Endothelial cell (in vitro differentiated cells): ENCODE measurements around the gene ANKH. TPM values are rescaled to one million over a fixed set of nuclear protein-coding genes. Genes with fewer than 3 reads are reported as not detected.

Experiments
- DNase-seq: peaks from one replicate; pipeline ENCODE4 v3.0.0; 2021; ENCODE audit warnings: low spot score
- H3K27ac Mint-ChIP-seq: one replicate; pipeline ENCODE4 v1.8.0; 2021; ENCODE audit warnings: mixed read lengths, inconsistent platforms; ENCODE audit not compliant: unreplicated experiment
- H3K27me3 Mint-ChIP-seq: one replicate; pipeline ENCODE4 v1.8.0; 2021; ENCODE audit warnings: mild to moderate bottlenecking, moderate library complexity, mixed read lengths, inconsistent platforms; ENCODE audit not compliant: unreplicated experiment
- H3K36me3 Mint-ChIP-seq: one replicate; pipeline ENCODE4 v1.8.0; 2021; ENCODE audit warnings: mild to moderate bottlenecking, low read depth, mixed read lengths, inconsistent platforms; ENCODE audit not compliant: unreplicated experiment
- H3K4me1 Mint-ChIP-seq: one replicate; pipeline ENCODE4 v1.8.0; 2021; ENCODE audit warnings: mild to moderate bottlenecking, mixed read lengths, inconsistent platforms; ENCODE audit not compliant: unreplicated experiment
- H3K4me3 Mint-ChIP-seq: one replicate; pipeline ENCODE4 v1.8.0; 2021; ENCODE audit warnings: mild to moderate bottlenecking, mixed read lengths, inconsistent platforms; ENCODE audit not compliant: unreplicated experiment
- H3K9me3 Mint-ChIP-seq: one replicate; pipeline ENCODE4 v1.8.0; 2021; ENCODE audit warnings: mixed read lengths, inconsistent platforms; ENCODE audit not compliant: unreplicated experiment
- total RNA-seq: library from RNA; stranded (reverse); fragmentation: NEBNext Ultra II Directional; extraction: Animal tissue kit (Norgen Biotek cat#: 25700); gene quantifications from one replicate; pipeline ENCODE4 v1.2.1, GENCODE V29; 2021; ENCODE audit not compliant: unreplicated experiment
- TF ChIP-seq, protein P1 (sequence below): fragments of 200-600 bp; sonication (generic); IDR thresholded peaks from one replicate; pipeline ENCODE4 v1.5.0; 2021; ENCODE audit warnings: antibody characterized with exemption; ENCODE audit not compliant: unreplicated experiment

ANKH gene
- total RNA-seq, 1 donor from 2014 or later: 61.8 TPM

DNA sequence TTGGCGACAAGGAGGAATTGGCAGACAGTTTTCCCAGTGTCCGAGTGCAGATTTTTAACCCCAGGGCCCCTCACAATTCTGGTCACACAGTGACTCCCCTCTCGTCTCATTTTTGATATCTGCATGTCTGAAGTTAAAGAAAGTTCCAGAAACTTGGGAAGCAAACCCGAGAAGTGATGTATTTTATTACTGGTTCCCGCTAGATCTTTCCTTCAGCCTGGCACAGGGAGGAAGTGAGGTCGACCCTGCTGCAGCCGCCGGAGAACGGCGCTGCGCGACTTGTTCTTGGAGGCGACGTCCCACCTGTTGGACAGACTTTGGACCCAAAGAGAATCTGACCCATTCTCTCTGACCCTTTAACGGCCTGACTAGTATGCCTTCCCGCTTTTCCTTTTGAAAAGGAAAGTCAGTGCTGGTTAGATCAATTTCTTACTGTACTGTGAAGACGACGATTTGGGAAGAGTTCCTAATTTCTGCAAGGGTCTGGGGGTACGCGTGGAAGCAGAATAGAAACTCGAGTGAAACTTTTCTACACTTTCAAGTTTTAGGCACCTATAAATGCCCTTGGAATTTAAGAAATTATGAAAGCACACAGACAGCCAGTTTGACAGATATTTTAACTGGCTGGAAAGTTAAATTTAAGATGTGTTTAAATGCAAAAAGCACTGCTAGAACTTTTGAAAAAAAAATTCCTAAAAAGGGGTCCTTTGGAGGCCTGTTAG lies 206.3 kb downstream of the ANKH start:
- TF ChIP-seq, protein P1, sequence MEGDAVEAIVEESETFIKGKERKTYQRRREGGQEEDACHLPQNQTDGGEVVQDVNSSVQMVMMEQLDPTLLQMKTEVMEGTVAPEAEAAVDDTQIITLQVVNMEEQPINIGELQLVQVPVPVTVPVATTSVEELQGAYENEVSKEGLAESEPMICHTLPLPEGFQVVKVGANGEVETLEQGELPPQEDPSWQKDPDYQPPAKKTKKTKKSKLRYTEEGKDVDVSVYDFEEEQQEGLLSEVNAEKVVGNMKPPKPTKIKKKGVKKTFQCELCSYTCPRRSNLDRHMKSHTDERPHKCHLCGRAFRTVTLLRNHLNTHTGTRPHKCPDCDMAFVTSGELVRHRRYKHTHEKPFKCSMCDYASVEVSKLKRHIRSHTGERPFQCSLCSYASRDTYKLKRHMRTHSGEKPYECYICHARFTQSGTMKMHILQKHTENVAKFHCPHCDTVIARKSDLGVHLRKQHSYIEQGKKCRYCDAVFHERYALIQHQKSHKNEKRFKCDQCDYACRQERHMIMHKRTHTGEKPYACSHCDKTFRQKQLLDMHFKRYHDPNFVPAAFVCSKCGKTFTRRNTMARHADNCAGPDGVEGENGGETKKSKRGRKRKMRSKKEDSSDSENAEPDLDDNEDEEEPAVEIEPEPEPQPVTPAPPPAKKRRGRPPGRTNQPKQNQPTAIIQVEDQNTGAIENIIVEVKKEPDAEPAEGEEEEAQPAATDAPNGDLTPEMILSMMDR: no peak
- peak; percentile 24 for DNase-seq
- Mint-ChIP-seq H3K27me3 (peaks cover 5% of the 10 kb centered on the region), H3K4me3 (peak overlapping the region; percentile 97), H3K9me3 (no peaks in the 10 kb centered on the region), H3K36me3 (peaks cover 7% of the 10 kb centered on the region), H3K27ac (peak overlapping the region; percentile 84), H3K4me1 (peaks cover 33% of the 10 kb centered on the region)

DNA sequence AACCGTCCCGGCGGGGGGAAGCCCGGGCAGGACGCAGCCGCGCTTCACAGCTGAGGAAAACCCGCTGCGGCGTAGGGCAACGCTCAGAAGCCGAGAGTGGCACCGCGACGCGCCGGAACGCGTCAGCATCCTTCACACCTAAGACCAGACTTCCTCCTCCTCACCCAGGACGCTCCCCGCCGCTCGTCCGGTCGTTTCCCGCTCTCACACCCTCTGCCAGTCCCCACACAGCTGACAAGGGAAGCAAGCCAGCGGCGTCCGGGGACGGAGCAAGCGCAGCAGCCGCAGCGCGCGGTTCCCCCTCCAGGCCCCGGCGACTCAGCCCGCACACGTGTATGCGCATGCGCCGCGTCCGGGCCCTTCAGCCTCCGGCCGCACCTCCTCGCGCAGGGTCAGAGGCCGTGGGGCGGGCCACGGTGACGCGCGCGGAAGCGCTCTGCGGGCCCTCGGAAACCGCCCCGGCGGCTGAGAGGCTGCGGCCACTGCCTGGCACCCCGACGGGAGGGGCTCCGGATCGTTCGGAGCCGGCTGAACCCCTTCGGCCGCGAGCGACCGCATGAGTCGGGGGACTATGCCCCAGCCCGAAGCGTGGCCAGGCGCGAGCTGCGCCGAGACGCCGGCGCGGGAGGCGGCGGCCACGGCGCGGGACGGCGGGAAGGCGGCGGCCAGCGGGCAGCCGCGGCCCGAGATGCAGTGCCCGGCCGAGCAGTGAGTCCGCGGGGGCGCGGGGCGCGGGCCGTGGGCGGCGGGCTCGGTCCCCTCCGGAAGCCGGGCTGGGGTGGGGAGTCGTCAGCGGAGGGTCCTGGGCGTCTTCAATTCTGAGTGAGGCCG lies 207.1 kb downstream of the ANKH start, which contains the start of gene OTULIN:
Gene OTULIN, plus strand, starts transcription at position 449 of the 831 bp plus-strand sequence. Its CDS starts 108 bp downstream, at position 557.
- TF ChIP-seq, protein P1: no peak
- Mint-ChIP-seq H3K27me3 (peaks cover 5% of the 10 kb centered on the region), H3K36me3 (peaks cover 7% of the 10 kb centered on the region), H3K9me3 (no peaks in the 10 kb centered on the region), H3K4me1 (peaks cover 30% of the 10 kb centered on the region), H3K27ac (peak within 1 kb of the TSS; percentile 84), H3K4me3 (peak within 1 kb of the TSS; percentile 97)
- DNase-seq: peak; percentile 90

DNA sequence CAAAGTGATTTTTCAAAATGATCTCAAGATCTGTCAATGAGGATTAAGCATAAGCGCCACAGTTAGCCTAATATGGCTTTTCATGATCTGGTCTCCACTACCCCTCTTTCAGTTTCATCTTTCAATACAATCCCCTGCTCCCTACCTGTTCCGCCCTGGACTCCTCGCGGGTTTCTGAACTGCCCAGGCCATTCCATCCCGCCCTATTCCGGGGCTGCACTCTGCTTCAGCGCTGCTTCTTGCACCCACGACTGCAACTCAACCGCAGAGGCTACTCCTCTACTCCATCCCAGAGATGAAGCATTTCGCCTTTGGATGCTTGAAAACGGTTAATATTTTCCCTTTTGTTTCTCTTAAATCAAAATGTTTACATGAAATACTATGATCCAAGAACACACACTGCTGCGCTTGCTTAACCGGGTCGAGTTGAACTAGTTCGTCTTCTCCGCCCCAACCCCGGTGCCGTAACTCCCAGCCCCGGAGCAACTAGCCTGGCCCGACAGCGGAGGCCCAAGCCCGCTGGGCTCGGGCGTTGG lies 207.8 kb downstream of the ANKH start:
- peak overlapping the region; percentile 64 for H3K27ac Mint-ChIP-seq
- peaks cover 30% of the 10 kb centered on the region for H3K4me1 Mint-ChIP-seq
- H3K36me3 Mint-ChIP-seq: peaks cover 7% of the 10 kb centered on the region
- peak overlapping the region; percentile 95 for H3K4me3 Mint-ChIP-seq
- H3K9me3 Mint-ChIP-seq: no peaks in the 10 kb centered on the region
- H3K27me3 Mint-ChIP-seq: peaks cover 5% of the 10 kb centered on the region
- peak; percentile 18 for DNase-seq
- TF ChIP-seq, protein P1: no peak

DNA sequence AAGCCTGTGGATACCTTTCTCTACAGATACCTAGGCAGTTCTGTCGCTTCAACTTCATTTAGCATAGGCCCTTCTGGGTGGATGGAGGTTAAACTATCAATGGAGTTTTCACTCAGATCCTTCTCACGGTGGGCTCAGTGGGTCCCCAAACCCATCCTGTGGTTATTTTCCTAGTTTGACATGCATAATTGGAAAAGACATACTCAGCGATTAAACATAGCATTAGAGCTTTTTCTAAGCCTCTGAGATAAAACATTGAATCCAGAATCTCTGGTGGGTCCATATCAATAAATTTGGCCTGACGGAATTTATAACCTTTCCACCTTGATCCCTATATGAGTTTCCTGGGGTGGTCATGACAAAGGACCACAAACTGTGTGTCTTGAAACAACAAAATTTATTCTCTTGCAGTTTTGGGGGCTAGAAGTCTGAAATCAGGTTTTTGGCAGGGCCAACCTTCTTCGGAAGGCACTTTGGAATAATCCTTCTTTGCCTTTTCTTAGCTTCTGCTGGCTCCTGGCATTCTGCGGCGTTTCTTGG lies 208.8 kb downstream of the ANKH start:
- TF ChIP-seq, protein P1: no peak
- H3K36me3 Mint-ChIP-seq: peaks cover 7% of the 10 kb centered on the region
- no peaks in the 10 kb centered on the region for H3K9me3 Mint-ChIP-seq
- DNase-seq: no peak
- H3K4me3 Mint-ChIP-seq: peak overlapping the region; percentile 95
- no peak overlapping the region for H3K27ac Mint-ChIP-seq
- H3K4me1 Mint-ChIP-seq: peaks cover 26% of the 10 kb centered on the region
- H3K27me3 Mint-ChIP-seq: peaks cover 5% of the 10 kb centered on the region
